ENCODE measurements around the gene TOM1.
"Not testable (repeated sequence)": the region's sequence is repeated elsewhere in the genome, so short reads cannot be mapped to it uniquely, and the experiment has no call there.

The TOM1 gene

DNA sequence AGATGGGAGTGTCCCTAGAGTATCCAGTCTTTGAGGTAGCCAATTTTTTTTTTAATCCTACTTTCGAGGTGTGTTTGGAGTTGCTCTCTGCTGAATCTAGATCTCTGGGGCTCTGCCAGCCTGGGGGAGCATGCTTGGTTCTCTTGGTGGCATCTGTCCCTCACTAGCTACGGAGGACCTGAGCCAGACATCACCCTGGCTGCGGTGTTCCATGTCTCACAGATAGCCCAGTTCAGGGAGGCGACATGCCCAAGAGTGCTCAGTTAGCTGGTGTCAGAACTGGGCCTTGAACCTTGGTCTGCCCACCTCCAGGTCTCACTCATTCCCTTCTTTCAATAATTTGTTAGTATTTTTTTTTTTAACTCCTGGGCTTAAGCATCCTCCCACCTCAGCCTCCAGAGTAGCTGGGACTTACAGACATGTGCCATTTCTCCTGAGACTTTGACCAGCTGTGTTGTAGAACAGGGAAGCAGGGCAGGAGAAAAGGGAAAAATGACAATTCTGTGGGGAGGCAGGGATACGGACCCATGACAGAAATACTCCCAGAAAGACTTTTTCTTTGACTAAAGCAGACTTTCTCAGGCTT lies 81.8 kb downstream of the TOM1 start:
- H3K27me3 Mint-ChIP-seq = peaks cover 18% of the 10 kb centered on the region
- peaks cover 21% of the 10 kb centered on the region for H3K4me1 Mint-ChIP-seq
- H3K27ac Mint-ChIP-seq = no peak overlapping the region

GRCh38 chr22:35383679-35384071 lies 84.0 kb downstream of the TOM1 start:
- no peaks in the 10 kb centered on the region for H3K9me3 Mint-ChIP-seq
- H3K27me3 Mint-ChIP-seq = peaks cover 18% of the 10 kb centered on the region
- H3K4me1 Mint-ChIP-seq = peaks cover 10% of the 10 kb centered on the region
- no peak overlapping the region for H3K4me3 Mint-ChIP-seq
- H3K27ac Mint-ChIP-seq = no peak overlapping the region
- H3K36me3 Mint-ChIP-seq = no peaks in the 10 kb centered on the region

More for the DNA sequence above, 81.8 kb downstream of the TOM1 start:
- no peaks in the 10 kb centered on the region for H3K9me3 Mint-ChIP-seq
- no peaks in the 10 kb centered on the region for H3K36me3 Mint-ChIP-seq
- H3K4me3 Mint-ChIP-seq = peak overlapping the region; percentile 68

DNA sequence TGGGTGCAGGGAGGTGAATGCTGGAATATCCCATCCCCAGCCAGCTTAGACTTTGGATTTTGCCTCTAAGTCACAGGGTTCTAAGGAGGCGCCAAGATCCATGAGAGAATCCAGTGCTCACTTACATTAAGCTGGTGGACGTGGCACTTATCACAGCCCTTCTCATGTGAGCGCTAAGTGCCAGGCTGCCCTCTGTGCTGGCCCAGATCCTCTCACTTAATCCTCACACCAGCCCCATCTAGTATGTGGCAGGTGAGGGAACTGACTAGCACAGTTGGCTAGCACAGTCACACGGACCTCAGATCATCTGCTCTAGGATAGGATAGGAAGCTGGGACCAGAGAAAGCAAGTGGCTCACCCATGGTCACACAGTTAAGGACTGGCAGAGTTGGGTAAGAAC lies 84.8 kb downstream of the TOM1 start:
- Mint-ChIP-seq H3K27ac (no peak overlapping the region), H3K4me3 (no peak overlapping the region), H3K9me3 (no peaks in the 10 kb centered on the region), H3K4me1 (peaks cover 10% of the 10 kb centered on the region), H3K27me3 (peaks cover 18% of the 10 kb centered on the region), H3K36me3 (no peaks in the 10 kb centered on the region)

DNA sequence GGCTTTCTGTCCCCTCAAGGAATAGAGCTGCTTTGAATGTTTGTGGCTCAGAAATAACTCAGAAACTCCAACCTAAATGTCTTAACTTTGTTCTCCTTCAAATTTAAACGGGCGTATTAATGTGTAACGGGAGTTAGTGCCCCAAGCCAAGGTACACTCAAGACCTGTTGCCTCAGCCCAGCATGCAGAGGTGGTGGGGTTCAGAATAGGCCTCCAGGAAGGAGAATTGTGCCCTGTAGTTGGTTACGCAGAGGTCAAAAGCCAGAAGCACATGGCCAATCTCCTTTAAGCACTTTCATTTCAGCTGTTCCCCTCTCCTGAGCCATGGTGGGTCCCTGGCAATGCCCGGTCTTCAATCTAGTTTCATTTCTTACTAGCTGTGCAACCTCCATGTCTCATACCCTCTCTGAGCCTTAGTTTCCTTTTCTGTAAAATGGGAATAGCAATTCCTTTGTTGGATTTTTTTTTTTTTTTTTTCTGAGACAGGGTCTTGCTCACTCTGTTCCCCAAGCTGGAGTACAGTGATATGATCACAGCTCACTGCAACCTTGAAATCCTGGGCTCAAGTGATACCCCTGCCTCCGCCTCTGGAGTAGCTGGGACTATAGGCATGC lies 85.4 kb downstream of the TOM1 start:
- Mint-ChIP-seq H3K27ac (no peak overlapping the region), H3K4me1 (peaks cover 10% of the 10 kb centered on the region), H3K9me3 (no peaks in the 10 kb centered on the region), H3K4me3 (no peak overlapping the region), H3K27me3 (peaks cover 18% of the 10 kb centered on the region), H3K36me3 (no peaks in the 10 kb centered on the region)

GRCh38 chr22:35386670-35387288 lies 87.1 kb downstream of the TOM1 start:
- H3K4me1 Mint-ChIP-seq = peaks cover 3% of the 10 kb centered on the region

DNA sequence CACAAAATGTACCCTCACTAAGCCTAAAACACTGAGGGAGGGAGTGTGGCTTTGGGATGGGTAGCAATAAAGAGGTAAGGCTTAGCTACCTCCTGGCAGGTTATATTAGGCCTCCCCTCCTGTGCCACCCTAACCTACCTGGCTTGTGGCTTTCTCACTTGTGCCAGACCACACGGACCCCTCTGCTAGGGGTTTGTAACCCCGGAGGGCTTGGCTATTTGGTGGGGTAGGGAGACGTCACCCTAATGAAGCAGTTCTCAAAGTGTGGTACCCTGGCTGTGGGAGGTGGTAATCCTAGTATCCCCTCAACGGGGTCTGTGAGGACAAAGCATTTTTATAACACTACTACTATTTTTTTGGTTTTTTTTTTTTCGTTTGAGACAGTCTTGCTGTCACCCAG lies 91.2 kb downstream of the TOM1 start:
- Mint-ChIP-seq H3K27ac (no peak overlapping the region), H3K36me3 (no peaks in the 10 kb centered on the region), H3K9me3 (no peaks in the 10 kb centered on the region), H3K4me1 (no peaks in the 10 kb centered on the region), H3K27me3 (peaks cover 3% of the 10 kb centered on the region), H3K4me3 (no peak overlapping the region)

More at GRCh38 chr22:35386670-35387288, 87.1 kb downstream of the TOM1 start:
- Mint-ChIP-seq H3K36me3 (no peaks in the 10 kb centered on the region), H3K27me3 (peaks cover 16% of the 10 kb centered on the region), H3K9me3 (no peaks in the 10 kb centered on the region), H3K27ac (no peak overlapping the region), H3K4me3 (no peak overlapping the region)

DNA sequence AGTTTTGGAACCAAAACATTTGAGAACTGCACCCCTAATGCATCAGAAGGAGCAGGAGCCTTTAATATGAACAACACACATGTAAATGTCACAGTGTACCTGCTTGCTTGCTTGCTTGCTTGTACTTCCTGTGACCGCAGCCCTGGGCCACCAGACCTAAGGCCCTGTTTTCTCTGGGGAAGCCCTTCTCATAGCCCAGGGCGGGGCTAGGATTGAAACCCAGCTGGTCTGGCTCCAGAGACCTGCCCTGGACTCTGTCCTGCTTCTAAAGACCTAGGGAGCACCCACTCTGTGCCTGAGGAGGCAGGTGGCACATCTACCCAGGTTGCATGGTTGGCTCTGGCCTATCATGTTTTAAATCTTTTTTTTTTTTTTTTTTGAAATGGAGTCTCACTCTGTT lies 92.7 kb downstream of the TOM1 start:
- H3K4me1 Mint-ChIP-seq = no peaks in the 10 kb centered on the region
- no peaks in the 10 kb centered on the region for H3K9me3 Mint-ChIP-seq
- H3K4me3 Mint-ChIP-seq = no peak overlapping the region
- no peak overlapping the region for H3K27ac Mint-ChIP-seq
- H3K27me3 Mint-ChIP-seq = no peaks in the 10 kb centered on the region
- H3K36me3 Mint-ChIP-seq = no peaks in the 10 kb centered on the region

DNA sequence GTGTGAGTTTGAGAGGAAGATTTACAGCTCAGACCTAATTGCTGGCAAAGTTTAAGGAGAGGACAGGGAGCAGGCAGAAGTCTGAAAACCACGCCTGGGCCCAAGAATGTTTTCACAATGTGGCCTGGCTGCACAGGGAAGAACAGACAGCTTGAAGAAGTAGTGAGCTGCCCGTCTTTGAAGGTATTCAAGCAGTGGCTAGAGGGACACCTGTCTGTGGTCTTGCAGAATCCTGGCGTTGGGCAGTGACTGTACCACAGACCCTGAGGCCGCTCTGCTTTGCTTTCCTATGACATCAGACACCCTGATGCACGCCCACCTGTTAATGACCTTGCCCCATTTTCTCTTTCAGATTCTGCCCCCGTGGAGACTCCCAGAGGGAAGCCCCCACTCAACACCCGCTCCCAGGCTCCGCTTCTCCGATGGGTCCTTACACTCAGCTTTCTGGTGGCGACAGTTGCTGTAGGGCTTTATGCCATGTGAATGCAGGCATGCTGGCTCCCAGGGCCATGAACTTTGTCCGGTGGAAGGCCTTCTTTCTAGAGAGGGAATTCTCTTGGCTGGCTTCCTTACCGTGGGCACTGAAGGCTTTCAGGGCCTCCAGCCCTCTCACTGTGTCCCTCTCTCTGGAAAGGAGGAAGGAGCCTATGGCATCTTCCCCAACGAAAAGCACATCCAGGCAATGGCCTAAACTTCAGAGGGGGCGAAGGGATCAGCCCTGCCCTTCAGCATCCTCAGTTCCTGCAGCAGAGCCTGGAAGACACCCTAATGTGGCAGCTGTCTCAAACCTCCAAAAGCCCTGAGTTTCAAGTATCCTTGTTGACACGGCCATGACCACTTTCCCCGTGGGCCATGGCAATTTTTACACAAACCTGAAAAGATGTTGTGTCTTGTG lies 93.7 kb downstream of the TOM1 start:
- Mint-ChIP-seq H3K27ac (peak overlapping the region; percentile 55), H3K9me3 (no peaks in the 10 kb centered on the region), H3K4me3 (no peak overlapping the region), H3K36me3 (no peaks in the 10 kb centered on the region), H3K27me3 (no peaks in the 10 kb centered on the region), H3K4me1 (no peaks in the 10 kb centered on the region)

DNA sequence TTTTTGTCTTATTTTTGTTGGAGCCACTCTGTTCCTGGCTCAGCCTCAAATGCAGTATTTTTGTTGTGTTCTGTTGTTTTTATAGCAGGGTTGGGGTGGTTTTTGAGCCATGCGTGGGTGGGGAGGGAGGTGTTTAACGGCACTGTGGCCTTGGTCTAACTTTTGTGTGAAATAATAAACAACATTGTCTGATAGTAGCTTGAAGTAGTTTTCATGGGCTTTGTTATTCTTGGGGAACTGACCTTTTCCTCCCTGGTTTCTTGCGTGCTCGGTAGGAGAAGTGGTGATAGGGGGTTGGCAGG lies 94.3 kb downstream of the TOM1 start:
- no peak overlapping the region for H3K4me3 Mint-ChIP-seq

GRCh38 chr22:35394810-35395563 lies 95.3 kb downstream of the TOM1 start:
- Mint-ChIP-seq H3K4me3 (no peak overlapping the region), H3K27ac (no peak overlapping the region), H3K36me3 (peaks cover 1% of the 10 kb centered on the region), H3K9me3 (no peaks in the 10 kb centered on the region), H3K4me1 (peaks cover 2% of the 10 kb centered on the region), H3K27me3 (no peaks in the 10 kb centered on the region)

More for the DNA sequence above, 94.3 kb downstream of the TOM1 start:
- H3K27me3 Mint-ChIP-seq = no peaks in the 10 kb centered on the region
- H3K9me3 Mint-ChIP-seq = no peaks in the 10 kb centered on the region
- no peaks in the 10 kb centered on the region for H3K36me3 Mint-ChIP-seq
- no peaks in the 10 kb centered on the region for H3K4me1 Mint-ChIP-seq
- H3K27ac Mint-ChIP-seq = peak overlapping the region; percentile 55

- H3K9me3 Mint-ChIP-seq, H3K27me3 Mint-ChIP-seq, H3K4me3 Mint-ChIP-seq, H3K27ac Mint-ChIP-seq, H3K36me3 Mint-ChIP-seq: not testable (repeated sequence)
- H3K4me1 Mint-ChIP-seq = peaks cover 12% of the 10 kb centered on the region
These were observed 96.9 kb downstream of the TOM1 start for GRCh38 chr22:35396622-35397021.

- Mint-ChIP-seq H3K36me3 (peaks cover 9% of the 10 kb centered on the region), H3K9me3 (no peaks in the 10 kb centered on the region), H3K4me1 (peaks cover 14% of the 10 kb centered on the region), H3K4me3 (no peak overlapping the region), H3K27me3 (no peaks in the 10 kb centered on the region), H3K27ac (no peak overlapping the region)
These were observed 97.6 kb downstream of the TOM1 start for GRCh38 chr22:35397095-35397904.
